ENCODE results near the gene GPR35.

DNA sequence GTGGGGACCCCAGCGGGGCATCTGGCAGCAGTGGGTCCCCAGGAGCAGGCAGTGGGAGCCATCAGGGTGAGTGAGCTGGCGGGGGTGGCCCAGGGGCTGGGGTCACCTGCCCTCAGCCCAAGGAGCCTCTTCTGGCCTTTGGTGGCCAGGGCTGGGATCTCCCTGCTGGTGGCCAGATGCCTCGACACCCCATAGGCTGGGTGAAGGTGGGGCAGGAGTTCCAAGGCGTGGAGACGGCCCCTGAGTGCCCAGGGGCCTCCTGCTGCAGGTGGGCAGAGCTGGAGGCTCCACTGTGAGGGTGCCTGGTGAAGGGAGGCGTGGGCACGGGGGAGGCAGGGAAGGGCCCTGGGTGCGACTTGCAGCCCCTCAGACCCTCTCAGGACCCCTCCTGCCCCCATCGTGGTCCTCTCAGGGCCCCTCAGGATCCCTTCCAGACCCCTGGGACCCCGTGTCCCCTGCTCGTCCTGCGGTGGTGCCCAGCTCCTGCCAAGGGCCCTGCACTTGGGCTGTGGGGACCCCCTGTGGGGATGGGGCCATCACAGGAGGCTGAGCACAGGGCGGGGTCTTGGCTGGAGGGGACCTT lies 5.0 kb upstream of the GPR35 start:
- TF ChIP-seq, protein P1, sequence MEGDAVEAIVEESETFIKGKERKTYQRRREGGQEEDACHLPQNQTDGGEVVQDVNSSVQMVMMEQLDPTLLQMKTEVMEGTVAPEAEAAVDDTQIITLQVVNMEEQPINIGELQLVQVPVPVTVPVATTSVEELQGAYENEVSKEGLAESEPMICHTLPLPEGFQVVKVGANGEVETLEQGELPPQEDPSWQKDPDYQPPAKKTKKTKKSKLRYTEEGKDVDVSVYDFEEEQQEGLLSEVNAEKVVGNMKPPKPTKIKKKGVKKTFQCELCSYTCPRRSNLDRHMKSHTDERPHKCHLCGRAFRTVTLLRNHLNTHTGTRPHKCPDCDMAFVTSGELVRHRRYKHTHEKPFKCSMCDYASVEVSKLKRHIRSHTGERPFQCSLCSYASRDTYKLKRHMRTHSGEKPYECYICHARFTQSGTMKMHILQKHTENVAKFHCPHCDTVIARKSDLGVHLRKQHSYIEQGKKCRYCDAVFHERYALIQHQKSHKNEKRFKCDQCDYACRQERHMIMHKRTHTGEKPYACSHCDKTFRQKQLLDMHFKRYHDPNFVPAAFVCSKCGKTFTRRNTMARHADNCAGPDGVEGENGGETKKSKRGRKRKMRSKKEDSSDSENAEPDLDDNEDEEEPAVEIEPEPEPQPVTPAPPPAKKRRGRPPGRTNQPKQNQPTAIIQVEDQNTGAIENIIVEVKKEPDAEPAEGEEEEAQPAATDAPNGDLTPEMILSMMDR (IDR thresholded peaks at IDR 0.05) = no peak
- no peak for TF ChIP-seq EZH2 (IDR thresholded peaks at IDR 0.05)
